CD4-positive, alpha-beta T cell treated with Interleukin-15 for 1 hour (primary cell): ENCODE measurements around the gene ZMYND11.
"Not testable (repeated sequence)": the region's sequence is repeated elsewhere in the genome, so short reads cannot be mapped to it uniquely, and the experiment has no call there.

ENCODE experiments used
- DNase-seq: peaks from one replicate; pipeline ENCODE4 v3.0.0-alpha.2; 2020

Gene ZMYND11

DNA sequence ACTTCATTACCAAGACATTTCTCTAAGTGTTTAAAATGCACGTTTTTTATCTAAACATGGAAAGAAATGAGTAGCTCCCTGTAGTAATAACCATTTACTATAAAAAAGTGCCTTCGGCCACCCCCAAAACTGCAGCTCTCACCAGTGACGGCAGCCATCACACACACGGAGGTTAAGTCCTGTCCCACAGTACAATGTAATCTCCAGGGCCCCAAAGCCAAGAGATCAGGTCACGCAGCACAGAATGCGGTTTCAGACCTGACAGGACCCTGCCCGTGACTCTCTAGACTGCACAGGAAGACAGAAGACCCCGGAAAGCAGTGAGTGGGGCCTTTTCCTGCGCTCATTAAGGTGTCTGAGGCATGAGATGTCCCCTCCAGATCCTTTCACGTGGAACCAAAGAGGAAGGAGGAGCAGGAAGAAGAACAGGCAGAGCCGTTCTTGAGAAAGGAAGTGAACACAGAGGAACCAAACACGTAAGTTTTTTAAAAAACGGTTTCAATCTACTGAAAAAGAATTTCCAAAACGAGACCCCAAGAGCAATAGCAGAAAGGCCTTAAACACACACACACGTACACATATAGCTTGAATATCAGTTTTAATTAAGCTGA is 125.7 kb downstream of the ZMYND11 start:
- DNase-seq: no peak

DNA sequence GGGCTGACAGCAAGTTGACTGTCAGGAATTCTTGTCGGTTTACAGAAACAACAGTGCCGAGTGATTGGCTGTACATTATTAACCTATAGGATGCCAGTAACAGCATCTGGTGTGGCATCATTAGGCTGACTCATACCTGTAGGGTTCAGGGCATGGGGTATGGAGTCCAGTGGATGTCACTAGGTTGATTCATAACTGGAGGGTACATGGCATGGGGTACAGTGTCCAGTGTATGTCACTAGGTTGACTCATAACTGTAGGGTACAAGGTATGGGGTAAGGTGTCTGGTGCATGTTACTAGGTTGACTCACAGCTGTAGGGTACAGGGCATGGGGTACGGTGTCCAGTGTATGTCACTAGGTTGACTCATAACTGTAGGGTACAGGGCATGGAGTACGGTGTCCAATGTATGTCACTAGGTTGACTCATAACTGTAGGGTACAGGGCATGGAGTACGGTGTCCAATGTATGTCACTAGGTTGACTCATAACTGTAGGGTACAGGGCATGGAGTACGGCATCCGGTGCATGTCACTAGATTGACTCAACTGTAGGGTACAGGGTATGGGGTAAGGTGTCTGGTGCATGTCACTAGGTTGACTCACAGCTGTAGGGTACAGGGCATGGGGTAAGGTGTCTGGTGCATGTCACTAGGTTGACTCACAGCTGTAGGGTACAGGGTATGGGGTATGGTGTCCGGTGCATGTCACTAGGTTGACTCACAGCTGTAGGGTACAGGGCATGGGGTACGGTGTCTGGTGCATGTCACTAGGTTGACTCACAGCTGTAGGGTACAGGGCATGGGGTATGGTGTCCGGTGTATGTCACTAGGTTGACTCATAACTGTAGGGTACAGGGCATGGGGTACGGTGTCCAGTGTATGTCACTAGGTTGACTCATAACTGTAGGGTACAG is 129.2 kb downstream of the ZMYND11 start:
- not testable (repeated sequence) for DNase-seq

DNA sequence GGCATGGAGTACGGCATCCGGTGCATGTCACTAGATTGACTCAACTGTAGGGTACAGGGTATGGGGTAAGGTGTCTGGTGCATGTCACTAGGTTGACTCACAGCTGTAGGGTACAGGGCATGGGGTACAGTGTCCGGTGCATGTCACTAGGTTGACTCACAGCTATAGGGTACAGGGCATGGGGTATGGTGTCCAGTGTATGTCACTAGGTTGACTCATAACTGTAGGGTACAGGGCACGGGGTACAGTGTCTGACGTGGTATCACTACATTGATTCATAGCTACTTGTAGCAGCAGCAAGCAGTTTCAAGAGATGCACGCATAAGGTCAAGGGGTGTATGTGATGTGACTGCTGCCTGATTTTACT is 129.8 kb downstream of the ZMYND11 start:
- DNase-seq: not testable (repeated sequence)

DNA sequence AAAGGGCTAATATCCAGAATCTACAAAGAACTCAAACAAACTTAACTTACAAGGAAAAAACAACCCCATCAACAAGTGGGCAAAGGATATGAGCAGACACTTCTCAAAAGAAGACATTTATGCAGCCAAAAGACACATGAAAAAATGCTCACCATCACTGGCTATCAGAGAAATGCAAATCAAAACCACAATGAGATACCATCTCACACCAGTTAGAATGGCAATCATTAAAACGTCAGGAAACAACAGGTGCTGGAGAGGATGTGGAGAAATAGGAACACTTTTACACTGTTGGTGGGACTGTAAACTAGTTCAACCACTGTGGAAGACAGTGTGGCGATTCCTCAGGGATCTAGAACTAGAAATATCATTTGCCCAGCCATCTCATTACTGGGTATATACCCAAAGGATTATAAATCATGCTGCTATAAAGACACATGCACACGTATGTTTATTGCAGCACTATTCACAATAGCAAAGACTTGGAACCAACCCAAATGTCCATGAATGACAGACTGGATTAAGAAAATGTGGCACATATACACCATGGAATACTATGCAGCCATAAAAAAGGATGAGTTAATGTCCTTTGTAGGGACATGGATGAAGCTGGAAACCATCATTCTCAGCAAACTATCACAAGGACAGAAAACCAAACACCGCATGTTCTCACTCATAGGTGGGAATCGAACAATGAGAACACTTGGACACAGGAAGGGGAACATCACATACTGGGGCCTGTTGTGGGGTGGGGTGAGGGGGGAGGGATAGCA is 130.7 kb downstream of the ZMYND11 start:
- DNase-seq: not testable (repeated sequence)

DNA sequence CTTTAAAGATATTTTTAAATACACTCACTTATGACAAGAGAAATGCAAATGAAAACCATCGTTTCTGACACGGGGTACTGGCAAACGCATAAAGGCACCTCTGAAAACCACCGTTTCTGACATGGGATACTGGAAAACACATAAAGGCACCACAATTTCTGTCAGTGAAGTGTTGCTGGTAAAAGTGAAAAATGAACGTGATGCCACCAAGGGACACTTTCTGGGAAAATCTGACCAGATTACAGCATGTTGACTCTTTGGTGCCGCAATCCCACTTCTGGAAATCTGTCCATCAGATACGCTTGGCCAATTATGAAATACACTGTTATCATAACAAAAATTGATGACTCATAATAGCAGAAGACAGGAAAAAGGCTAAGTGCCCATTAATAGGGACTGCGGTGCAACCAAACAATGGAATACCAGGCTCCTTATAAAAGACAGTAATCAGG is 131.7 kb downstream of the ZMYND11 start:
- no peak for DNase-seq

DNA sequence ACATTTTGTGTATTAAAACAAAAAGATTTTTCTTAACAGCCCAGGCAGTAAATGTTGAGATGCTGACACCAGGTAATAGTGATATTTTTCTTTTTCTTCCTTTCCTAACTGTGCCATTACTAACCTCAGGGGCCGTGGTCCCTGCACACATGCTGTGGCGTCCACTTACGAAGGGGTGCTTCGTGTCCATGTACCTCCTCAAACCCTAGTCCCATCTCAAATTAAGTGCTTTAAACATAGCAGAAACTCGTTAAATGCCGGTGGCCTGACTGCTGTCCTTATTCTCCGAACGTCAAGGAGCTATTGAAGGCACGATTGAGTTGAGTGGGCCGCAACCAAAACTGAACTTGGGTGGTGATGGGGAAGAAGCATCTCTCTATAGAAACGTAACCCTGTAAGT is 132.4 kb downstream of the ZMYND11 start:
- no peak for DNase-seq

DNA sequence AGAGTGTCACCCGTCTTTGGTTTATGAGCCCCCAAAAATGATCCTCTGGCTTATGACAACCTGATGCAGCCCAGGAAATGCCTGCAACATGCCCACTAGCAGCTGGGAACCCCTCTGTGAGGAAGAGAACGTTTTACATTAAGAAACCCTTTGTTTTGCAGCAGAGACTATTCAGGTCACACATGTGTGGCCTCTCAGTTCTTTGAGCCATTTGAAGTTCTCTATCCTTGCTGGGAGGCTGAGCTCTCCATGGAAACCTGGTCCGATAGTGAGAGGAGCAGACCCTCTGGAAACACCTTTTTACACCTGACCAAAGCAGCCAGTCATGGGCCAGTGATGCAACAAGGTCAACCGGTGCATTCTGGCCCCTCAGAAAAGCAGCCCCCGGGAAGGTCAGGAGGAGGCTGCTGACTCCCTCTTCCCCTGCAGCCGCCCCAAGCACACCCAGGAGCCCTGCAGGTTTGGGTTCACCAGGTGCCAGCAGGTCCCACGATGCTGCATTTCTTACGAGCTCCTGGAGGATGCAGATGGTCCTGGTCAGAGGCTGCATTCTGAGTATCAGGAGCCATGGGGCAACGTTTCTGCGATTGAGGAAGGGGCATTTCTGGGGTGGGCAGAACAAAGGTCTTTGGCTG is 134.3 kb downstream of the ZMYND11 start:
- DNase-seq: no peak

DNA sequence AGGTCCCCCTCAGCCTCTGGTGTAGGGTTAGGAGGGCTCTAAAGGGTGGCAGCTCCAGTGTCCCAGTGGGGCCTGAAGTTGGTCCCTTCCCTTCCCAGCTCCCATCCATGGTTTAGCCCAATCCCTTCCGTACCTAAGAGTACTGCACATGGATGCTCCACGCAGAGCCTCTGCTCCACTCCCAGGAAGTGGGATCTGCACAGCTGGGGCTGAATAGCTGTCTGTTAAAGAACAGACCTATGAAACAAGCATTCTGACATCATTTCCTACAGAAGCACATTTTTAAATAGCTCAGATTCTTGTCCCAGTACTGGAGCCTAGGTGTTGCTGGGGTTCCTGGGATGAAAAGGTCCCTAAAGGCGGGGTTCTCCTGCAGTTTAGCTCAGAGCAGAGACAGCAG is 135.9 kb downstream of the ZMYND11 start:
- no peak for DNase-seq

DNA sequence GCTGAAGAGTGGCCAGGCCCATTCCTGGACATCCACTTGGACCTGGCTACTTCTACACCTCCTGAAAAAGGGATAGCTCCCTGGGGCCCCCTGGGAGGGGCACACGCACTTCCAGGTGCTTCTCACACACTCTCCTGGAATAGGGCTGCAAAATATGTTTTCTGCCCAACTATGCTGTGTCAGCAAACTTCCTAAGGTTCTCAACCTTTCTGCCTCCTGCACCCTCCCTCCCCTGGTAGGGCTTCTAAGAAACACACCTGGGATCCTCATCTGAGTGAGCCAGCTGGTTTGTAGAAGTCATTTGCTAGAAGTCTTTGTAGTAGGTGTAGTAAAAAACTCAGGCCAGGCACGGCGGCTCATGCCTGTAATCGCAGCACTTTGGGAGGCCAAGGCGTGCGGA is 136.5 kb downstream of the ZMYND11 start:
- no peak for DNase-seq

DNA sequence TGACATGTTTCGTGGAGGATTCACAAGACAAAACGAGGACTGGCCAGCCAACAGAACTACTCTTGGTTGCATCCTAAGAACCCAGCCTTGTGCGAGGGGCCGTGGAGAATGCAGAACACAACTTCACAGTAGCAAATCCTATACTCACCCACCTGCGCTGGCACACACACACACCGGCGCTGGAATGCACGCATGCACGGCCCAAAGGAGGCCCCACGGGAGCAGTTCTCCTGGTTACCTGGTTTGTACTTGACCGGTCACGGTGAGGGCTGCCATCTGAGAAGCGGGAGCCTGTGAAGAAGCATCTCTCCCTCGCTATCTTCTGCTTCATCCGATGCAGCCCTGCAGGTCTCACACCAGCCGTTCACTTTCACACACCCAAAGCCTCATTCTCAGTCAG is 137.8 kb downstream of the ZMYND11 start:
- DNase-seq: no peak

DNA sequence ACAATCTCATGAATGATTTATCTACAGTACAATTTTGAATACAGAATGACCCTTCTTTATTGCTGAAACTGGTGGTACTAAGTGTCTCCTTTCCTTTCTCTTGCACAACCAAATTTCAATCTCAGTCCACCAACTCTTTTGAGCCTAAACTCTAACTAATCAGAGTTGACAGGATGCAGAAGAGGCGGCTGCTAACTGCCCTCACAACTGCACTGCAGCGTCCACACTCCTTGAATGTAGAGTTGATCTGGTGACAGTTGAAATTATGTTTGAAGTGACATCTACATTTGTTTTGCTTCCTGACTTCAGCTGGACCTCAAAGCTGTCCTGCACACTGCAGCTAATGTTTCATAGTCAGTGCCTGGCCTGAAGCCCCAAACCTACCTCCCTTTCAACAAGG is 139.6 kb downstream of the ZMYND11 start:
- DNase-seq: no peak

DNA sequence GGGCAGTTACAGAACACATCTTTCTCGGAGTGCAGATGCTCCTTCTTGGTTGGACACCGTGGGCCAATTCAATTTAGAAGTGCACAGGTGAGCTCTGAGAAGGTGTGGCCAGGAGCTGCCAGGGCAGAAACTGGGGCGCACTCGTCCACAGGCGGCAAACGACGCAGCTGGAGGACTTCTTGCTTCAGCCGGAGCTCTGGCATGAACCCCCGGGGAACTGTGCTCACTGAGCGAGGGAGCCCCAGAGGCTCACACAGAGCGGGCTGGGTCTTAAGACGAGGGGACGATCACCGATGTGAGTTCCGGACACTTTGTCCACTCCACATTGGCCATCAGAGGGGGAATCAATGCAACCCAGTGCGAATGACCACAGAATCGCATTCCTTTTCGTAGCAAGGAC is 140.4 kb downstream of the ZMYND11 start:
- DNase-seq: no peak

DNA sequence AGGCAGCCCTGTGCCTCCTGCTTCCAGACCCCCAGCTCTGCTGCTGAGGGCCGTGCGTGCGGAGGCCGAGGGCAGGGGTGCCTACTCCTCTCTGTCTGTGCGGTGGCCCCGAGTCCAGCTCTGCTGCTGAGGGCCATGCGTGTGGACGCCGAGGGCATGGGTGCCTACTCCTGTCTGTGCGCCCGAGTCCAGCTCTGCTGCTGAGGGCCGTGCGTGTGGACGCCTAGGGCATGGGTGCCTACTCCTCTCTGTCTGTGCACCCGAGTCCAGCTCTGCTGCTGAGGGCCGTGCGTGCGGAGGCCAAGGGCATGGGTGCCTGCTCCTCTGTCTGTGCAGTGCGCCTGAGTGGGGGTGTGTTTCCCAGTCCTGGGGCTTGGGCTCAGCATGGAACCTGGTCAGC is 142.7 kb downstream of the ZMYND11 start:
- no peak for DNase-seq

DNA sequence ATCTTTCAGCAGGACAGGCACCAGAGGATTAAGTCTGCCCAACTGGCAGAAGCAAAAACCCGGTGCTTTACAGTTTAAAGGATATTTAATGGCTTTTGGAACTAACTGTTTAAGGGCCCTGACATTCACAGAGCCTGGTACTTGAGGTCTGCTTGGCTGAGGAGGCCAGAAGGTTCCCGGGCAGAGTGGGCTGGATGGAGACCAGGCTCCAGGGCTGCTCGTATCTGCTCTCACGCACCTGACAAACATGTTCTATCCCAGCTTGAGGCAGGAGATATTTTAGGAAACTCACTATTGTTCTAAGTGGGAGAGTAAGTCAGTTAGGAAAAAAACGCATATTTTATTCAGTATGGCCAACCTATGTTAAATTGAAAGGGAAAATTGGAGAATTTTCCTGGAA is 143.5 kb downstream of the ZMYND11 start:
- DNase-seq: no peak

DNA sequence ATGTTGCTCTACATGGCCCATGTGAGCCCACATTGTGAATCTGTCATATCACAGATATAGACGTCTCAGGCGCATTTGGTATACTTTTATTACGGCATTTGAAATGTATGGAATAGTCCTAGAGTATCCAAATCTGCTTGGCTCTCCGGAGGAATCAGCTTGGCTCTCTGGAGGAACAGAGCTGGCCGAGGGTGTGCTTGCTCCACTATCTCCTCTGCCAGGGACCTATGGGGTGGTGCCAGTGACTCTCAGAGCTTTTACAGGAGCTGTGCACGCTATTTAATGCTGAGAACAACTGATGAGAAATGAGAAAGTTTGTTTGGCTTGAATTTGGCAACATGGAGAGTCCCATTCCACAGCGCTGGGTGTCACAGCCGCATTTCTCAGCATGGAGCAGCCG is 144.0 kb downstream of the ZMYND11 start:
- DNase-seq: no peak

DNA sequence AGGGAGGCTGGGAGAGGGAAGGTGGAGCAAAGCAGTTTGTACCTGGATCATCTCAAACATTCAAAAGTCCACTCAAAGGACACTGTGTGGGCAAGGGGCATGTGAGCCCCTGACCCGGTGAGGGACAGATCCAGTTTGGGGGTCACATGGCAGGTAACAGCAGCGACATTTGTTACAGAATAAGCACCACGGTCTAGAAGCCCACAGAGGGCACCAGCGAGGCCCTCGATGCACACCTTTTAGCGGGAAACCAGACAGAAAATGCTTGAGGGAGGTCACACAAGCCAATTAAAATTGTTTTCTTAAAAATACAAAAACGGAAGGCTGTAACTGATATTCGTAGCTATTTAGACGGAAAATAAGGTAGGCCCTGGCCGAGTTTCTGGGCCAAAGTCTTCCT is 144.4 kb downstream of the ZMYND11 start:
- DNase-seq: no peak

DNA sequence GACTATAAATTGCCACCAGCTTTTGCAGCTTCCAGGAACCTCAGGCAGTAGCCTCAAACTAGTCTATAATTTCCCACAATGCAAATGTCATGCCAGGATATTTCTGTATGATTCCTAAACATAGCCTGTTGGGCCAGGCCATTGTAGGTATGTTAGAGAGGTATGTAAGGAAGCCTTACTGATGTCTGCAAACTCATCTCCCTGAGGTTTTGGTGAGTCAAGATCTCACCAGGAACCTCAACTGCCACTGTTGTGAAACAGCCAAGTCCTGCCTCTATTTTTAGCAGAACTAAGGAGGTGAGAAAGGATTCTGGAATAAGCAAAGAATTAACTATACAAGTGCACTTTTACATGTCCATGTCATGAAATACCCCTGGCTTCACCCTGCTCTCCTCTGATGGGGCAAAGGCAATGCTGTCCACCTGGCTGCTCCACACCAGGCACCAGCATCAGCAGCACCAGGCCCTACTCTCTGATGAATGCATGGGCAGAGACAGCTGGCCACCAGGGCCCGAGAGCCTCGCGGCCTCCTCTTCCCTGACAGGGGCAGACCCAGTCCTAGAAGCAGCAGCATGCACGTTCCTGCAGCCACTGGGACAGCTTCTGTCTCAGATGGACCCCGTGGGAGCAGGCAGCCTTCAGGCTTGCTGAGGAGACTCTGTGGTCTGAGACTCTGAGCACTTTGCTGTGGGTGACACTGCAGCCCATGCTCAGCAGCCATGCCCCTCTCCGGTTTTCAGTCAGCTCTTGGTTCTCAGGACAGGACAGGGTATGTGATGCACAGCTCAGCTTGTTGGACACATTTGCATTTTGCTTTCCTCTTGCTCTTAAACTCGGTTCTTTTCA is 147.3 kb downstream of the ZMYND11 start:
- no peak for DNase-seq

DNA sequence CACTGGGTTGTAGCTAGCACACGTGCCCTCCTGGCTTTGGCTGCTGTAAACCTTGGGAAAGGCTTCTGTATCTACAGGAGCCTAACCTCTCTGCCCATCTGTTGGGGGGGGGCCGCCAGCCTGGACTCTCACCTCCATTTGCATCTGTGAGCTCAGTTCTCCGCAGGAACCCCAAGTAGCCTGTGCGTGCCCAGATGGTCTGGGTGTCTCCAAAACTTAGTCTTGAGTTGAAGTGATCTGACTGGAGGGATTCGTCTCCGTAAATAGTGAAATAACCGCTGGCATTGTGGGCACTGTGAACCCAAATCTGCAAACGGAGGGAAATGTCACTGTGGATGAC is 147.9 kb downstream of the ZMYND11 start:
- DNase-seq: no peak

DNA sequence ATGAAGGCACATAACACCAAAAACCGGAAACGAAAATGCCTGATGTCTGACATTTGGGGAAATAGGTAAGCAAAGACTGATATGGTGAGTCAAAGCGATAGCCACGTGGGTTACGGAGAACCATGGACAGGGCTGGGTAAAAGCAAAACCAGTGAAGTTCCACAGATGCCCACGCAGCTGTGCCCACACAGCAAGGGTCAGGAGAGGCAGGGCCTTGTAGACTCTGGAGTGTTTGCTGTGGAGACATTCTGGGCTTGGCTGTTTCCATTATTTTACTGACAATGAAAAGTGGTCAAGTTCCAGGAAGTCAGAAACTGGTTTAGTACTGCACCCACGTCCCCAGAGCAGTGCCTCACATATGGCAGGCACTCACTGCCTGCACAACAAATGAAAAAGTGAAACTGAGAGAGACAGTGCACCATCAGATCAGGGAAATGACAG is 148.7 kb downstream of the ZMYND11 start:
- no peak for DNase-seq

DNA sequence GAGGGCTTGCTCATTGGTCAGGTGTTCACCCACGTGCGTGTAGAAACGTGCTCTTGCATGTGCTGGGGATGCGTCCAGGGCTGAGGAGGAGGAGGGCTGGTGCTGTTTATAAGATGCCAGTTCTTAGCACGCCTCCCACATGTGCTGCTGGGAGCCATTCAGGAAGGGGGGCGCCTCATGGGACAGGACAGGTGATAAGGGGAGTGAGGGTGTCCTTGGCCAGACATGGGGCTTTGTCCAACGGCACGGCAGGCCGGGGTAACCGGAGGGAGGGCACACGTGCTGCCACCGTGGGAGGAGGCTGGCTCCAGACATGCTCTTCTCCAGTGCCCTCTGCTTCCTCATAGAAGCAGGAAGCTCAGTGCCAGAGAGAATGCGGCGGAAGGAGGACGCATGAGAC is 150.0 kb downstream of the ZMYND11 start:
- no peak for DNase-seq

DNA sequence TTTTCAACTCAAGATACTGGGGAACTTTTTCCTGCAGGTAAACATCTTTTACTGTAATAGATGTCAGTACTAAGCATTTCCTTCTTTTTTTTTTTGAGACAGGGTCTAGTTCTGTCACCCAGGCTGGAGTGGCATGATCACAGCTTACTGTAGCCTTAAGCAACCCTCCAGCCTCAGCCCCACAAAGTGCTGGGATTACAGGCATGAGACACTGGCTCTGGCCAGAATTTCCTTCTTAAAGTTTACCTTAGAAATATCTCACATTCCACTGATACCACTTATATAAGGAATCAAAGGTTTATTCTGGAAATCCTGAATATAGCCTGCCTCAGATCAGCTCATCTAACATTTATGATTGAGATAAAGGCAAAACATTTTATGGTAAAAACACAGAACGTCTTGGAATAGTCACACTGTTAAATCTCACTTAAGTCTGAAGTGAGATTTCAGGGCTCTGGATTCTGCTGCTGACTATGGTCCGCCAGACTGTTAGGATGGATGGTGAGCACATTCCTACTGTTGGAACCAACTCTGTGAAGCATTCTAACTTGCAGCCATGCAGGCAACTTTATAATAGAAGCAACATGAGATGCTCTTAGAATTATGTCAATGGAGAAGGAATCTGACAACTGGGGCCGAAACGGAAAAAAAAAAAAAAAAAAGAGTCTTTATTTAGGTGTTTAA is 151.9 kb downstream of the ZMYND11 start:
- DNase-seq: no peak

DNA sequence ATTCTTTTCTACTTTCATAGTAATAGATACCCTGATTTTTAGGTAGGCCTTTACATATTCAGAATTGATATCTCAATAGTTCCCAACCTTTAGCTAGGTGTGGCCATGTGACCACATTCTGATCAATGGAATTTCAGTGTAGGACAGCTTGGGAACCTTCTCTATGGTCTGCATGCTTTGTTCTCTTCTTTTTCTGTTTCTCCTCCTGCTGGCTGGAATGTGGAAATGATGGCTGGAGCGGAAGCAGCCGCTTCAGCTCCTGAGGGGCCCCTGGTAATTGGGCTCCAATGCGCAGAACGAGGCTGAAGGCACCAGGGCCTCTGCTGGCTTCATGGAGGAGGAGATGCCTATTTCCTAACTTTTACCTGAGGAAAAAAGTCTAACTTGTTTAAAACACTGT is 152.6 kb downstream of the ZMYND11 start:
- DNase-seq: no peak
